D721Med (cell line): ENCODE data around the gene RYR2.
A peak's percentile ranks its signal among the peaks of the same experiment; 100 is the strongest.

Source experiments
- DNase-seq: peaks from one replicate; pipeline ENCODE4 v3.0.0; 2011; ENCODE audit warnings: low spot score; ENCODE audit not compliant: insufficient read length
- FAIRE-seq: peaks from 2 replicates; lab custom pipeline; 2011; peaks lifted over from hg19 to GRCh38; lab: Jason Lieb, UNC
- TF ChIP-seq, protein P1 (sequence below): IDR thresholded peaks from 2 replicates; pipeline ENCODE4 v1.5.1; 2012; ENCODE audit warnings: mild to moderate bottlenecking, control low read depth; ENCODE audit not compliant: insufficient read depth; ENCODE audit errors: missing control alignments

Gene RYR2

DNA sequence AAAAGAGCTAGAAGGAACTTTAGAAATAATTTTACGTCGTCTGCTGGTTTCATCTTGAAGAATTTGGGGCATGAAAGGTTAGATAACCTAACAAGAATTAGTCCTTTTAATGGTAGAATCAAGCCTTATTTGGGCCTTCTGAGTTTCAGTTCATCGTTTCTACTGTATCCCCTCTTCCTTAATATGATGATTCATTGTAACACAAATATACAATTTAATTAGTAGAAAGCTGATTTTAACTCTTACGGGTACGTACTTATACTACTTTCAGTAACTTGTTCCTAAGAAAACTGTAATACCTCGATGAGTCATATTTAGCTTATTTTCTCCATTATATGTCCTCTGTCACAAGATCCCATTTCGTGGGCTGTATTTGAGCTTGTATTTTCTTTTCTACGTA lies 264.7 kb downstream of the RYR2 start:
- no peak for DNase-seq
- TF ChIP-seq, protein P1, sequence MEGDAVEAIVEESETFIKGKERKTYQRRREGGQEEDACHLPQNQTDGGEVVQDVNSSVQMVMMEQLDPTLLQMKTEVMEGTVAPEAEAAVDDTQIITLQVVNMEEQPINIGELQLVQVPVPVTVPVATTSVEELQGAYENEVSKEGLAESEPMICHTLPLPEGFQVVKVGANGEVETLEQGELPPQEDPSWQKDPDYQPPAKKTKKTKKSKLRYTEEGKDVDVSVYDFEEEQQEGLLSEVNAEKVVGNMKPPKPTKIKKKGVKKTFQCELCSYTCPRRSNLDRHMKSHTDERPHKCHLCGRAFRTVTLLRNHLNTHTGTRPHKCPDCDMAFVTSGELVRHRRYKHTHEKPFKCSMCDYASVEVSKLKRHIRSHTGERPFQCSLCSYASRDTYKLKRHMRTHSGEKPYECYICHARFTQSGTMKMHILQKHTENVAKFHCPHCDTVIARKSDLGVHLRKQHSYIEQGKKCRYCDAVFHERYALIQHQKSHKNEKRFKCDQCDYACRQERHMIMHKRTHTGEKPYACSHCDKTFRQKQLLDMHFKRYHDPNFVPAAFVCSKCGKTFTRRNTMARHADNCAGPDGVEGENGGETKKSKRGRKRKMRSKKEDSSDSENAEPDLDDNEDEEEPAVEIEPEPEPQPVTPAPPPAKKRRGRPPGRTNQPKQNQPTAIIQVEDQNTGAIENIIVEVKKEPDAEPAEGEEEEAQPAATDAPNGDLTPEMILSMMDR: no peak
- FAIRE-seq: no peak

DNA sequence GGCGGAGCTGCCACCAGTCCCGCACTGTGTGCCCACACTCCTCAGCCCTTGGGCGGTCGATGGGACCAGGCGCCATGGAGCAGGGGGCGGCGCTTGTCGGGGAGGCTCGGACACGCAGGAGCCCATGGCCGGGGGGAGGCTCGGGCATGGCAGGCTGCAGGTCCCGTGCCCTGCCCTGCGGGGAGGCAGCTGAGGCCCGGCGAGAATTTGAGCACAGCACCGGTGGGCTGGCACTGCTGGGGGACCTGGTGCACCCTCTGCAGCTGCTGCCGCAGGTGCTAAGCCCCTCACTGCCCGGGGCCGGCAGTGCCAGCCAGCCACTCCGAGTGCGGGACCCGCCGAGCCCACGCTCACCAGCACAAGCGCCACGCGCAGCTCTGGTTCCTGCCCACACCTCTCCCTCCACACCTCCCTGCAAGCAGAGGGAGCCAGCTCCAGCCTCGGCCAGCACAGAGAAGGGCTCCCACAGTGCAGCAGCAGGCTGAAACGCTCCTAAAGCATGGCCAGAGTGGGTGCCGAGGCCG lies 267.7 kb downstream of the RYR2 start:
- DNase-seq: no peak
- FAIRE-seq: no peak
- TF ChIP-seq, protein P1: no peak

GRCh38 chr1:237316352-237316751 lies 274.4 kb downstream of the RYR2 start:
- no peak for FAIRE-seq
- no peak for DNase-seq

DNA sequence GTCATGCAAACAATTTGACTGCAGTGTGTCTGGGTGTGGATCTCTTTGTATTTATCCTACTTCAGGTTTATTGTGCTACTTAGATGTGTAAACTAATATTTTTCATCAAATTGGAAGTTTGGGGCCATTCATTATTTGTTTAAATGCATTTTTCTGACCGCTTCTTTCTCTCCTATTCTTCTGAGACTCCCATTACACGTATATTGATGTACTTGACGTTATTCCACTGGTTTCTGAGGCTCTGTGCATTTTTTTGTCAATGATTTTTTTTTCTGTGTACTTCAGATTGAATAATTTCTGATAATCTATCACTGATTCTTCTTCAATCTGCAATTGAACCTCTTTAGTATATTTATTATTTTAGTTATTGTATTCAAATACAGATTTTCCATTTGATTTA lies 276.8 kb downstream of the RYR2 start:
- no peak for DNase-seq
- TF ChIP-seq, protein P1: no peak
- FAIRE-seq: no peak

More at GRCh38 chr1:237316352-237316751, 274.4 kb downstream of the RYR2 start:
- TF ChIP-seq, protein P1: no peak

GRCh38 chr1:237320890-237321289 lies 278.9 kb downstream of the RYR2 start:
- FAIRE-seq: no peak

GRCh38 chr1:237324226-237324625 lies 282.2 kb downstream of the RYR2 start:
- TF ChIP-seq, protein P1: no peak
- peak; percentile 16 for FAIRE-seq

More at GRCh38 chr1:237320890-237321289, 278.9 kb downstream of the RYR2 start:
- no peak for DNase-seq
- TF ChIP-seq, protein P1: no peak

DNA sequence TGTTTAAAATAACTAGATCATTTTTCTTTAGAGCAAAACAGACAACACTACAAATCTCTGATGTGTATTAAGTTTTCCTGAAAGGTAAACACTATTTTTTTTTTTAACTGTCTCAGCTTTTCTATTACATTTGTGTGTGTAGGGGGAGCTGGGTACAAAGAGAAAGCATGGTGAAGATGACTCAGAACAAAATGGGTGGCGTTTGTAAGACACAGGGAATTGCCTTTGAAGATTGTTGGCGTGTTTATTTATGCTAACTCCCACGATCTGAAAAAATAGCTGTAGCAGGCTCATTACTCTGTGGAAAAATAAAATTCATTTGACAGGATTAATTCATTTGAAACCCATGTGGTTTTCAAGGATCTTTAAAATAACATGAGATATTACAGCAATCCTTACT lies 285.1 kb downstream of the RYR2 start:
- no peak for FAIRE-seq
- no peak for DNase-seq
- TF ChIP-seq, protein P1: no peak

More at GRCh38 chr1:237324226-237324625, 282.2 kb downstream of the RYR2 start:
- no peak for DNase-seq
